ENCODE results near the gene CAPN15.
A peak's percentile ranks its signal among the peaks of the same experiment; 100 is the strongest.

Gene CAPN15

DNA sequence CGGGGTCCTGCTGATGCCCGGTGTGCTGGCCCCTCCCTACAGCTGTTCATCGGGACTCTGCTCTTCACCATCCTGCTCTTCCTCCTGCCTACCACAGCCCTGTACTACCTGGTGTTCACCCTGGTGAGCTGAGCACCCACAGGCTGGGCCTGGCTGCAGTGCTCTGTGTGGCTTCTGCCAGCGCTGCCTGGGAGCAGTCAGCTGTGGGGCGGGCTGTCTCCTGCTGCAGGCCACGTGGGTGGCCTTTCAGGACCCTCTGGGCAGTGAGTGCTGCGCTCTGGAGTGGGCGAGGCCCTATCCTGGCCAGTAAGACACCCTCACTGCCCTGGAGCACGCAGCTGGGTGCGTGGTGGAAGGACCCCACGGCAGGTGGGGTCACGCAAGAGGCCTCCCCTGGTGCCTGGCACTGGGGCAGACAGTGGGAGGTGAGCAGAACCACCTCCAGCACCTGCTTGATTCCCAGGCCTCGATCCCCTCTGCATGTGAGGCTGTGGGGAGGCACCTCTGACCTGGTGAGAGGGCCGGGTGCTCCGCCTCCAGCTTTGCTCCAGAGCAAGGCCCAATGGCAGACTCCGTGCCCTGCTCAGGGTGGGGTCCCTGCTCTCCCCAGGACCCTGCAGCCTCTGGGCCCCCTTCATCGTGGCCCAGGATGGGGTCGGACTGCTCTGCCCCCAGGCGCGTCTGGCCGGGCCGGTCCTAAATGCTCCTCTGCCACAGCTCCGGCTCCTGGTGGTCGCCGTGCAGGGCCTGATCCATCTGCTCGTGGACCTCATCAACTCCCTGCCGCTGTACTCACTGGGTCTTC is 52.8 kb downstream of the CAPN15 start:
- DNase-seq: no peak

DNA sequence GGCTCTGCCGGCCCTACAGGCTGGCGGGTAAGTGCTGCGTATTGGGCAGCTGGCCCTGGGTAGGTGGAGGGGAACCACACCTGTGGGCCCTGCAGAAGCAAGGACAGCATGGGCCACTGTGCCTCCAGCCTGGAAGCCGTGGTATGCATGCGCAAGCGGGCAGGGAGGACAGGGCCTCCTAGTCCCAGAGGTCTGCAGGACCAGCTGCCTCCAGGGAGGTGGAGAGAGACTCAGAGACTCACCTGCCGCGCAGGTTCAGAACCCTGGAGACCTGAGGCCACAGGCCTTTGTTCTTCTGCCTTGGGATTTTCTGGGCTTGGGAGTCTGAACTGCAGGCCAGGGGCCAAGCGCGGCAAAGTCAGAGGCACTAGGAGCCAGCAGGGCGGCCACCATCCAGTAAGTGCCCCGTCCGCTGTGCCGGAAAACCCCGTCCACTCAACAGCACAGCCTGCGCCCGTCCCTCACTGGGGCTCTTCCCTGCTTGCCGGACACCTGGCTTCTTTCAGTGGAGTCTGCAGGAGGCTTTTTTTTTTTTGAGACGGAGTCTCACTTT is 53.5 kb downstream of the CAPN15 start:
- no peak for DNase-seq

DNA sequence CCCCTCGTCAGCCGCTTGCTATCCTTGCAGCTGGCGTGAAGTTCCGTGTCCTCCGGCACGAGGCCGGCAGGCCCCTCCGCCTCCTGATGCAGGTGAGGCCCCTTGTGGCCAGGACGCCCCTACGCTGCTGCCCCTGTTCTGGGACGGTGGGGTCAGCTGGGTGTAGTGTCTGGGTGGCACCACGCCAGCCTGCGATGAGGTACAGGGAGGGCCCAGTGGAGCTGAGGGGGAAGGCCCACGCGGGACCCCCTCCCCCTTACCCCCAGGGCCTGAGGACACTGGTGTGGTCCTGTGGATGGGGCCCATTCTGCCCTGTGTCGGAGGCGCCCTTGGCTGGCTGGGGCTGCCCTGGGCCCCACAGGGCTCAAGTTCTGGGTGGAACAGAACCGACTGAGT is 54.7 kb downstream of the CAPN15 start:
- DNase-seq: no peak

DNA sequence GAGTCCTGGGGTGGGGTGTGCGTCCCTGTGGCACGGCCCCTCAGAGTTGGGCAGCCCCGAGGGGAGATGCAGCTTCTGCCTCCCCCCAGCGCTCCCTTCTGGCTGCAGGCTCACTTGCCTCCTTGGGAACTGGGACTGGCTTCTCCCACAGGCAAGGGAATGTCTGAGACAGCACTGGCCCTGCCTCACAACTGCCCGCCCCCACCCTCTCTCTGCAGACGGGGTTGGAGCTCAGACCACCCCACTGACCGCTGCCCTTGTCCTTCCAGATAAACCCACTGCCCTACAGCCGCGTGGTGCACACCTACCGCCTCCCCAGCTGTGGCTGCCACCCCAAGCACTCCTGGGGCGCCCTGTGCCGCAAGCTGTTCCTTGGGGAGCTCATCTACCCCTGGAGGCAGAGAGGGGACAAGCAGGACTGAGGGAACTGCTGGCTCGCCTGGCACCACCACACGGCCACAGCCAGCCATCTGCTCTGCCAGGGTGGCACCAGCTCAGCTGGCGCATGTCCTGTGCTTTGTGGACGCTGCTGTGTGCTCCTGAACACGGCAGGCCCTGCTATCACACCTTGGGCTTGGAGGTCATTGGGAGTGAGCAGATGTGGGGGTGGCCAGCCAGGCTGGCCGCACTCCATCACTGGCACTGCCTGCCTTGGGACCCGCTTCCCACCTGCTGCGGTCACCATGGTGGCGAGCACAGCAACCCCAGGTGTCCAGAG is 55.3 kb downstream of the CAPN15 start:
- DNase-seq: no peak

DNA sequence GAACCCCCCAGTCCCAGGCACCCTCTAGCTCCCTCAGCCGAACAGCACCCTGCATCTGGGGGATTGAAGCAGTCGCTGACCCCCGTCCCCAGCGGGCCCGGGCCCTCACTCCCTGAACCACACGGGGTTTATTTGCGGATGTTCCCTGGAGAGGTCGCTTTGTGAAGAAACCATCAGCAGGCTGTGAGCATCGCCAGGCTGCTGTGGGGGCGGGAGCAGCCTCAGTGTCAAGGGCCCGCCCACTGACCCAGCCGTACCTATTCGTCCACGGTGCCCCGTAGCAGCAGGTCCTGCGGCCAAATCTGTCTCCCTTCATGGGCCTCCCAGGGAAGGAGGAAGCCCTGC is 55.9 kb downstream of the CAPN15 start:
- no peak for DNase-seq

DNA sequence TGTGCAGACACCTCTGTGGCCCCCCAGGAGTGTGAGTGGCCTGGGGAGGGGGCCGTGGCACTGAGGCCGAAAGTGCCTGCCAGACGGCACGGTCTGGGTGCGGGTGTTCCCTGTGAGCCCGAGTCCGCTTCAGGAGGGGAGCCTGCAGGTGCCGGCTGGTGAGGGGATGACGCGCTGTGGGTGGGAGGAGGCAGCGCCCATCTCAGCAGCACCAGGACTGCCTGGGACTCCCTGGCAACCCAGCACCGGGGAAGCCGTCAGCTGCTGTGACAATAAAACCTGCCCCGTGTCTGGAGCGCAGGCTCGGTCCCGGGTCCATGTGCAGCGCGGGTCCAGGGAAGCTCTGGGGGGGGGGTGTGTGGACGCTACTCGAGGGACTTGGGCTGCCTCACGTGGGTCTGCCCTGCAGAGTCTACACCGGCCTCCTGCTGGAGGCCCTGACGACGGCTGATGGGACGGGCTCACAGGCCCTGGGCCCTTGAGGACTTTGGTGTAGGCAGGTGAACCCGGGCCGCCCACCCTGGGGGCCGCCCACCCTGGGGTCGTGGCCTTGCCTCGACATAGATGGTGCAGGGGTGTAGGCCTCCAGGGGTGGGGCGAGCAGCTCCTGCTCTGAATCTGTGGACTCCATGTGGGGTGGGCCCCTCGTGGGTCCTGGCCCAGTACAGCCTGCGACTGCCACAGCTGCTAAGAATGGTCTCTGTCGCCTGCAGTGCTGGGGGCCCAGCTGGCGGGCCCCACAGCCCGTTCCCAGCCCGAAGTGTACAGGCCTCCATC is 56.5 kb downstream of the CAPN15 start:
- no peak for DNase-seq

DNA sequence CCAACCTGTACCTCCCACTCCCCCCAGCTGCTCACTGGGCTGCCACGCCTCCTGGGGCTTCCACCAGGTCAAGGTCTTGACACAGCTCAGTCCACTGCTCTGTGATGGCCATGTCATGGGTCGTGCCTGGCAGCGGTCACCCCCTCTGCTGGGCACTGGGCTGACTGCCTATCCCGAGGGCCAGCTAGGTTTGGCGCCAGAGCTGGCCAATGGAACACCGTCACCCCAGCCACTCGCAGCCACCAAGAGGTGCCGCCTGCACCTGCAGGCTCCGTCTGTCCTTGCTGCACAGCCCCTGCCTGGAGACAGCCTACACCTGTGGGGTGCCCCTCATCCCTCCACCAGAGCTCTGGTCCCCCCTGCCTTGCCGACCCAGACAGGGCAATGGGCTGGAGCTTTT is 57.8 kb downstream of the CAPN15 start:
- DNase-seq: no peak

DNA sequence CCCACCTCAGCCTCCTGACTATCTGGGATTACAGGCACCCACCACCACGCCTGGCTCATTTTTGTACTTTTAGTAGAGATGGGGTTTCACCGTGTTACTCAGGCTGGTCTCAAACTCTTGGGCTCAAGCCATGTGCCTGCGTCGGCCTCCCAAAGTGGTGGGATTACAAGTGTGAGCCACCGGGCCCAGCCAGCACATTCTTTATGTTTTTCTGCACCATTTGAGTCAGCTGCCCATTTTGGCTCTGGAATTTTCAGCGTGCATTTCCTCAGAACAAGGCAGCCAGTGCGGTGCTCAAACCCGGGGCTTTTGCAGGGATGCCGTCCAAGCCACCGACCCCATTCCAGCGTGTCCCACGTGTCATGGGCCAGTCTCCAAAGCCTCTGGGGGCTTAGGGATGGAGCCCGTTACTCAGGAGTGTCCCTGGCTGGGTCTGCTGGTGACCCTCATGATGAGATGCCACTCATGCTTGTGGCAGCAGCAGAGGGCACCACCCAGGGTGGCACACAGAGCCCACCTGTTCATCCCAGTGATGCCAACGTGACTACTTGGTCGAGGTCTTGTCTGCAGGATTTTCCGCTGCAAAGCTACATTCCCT is 58.6 kb downstream of the CAPN15 start:
- DNase-seq: no peak

DNA sequence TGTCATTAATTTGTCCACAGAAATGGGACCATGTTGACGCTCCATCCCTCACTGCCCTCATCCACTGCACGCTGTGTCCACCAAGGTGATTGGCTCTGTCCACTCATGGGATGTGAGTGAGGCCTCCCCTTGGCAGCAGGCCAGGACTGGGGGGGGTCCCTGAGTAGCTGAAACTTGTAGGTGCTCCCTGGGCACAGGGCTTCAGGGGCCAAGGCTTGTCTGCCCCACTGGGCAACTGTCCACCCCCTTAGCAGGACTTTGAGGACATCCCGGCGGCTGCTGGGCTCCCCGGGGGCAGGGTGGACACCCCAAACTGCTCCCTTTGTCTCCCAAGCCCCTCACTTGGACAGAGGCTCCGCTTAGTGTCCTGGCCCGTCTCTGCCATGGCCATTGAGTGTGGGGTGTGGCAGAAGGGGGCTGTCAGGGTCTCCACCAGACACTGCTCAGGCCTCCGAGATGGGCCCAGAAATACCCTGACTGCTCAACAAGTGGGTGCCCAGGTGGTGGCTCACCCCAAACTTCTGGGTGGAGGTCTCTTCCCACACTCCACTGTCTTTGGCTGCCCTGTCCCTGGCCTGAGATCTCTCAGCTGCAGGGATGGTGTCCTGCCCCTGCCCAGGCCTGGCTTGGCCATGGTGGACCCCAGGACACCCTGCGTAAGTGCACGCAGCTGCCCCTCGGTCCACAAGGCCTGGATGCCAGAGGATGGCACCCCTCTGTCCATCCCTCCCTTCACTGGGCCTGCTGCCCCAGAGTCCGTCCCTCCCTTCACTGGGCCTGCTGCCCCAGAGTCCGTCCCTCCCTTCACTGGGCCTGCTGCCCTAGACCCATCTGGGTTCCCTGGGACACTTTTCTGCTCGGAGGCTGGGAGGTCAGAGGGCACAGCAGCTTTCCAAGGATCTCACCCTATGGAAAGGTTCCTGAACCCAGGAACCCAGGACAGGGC is 59.4 kb downstream of the CAPN15 start:
- DNase-seq: no peak

DNA sequence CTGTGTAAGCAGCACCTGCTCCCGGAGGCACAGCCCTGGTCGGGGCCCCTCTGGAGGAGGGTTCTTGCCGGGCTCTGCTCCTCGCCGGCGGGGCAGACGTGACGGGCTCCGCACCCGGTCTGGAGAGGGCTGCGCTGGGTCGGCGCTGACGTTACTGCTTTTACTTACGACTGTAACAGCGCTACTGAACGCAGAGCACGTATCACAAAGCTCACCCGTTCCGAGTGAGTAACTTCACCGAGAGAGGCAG is 61.1 kb downstream of the CAPN15 start:
- DNase-seq: peak; percentile 69

DNA sequence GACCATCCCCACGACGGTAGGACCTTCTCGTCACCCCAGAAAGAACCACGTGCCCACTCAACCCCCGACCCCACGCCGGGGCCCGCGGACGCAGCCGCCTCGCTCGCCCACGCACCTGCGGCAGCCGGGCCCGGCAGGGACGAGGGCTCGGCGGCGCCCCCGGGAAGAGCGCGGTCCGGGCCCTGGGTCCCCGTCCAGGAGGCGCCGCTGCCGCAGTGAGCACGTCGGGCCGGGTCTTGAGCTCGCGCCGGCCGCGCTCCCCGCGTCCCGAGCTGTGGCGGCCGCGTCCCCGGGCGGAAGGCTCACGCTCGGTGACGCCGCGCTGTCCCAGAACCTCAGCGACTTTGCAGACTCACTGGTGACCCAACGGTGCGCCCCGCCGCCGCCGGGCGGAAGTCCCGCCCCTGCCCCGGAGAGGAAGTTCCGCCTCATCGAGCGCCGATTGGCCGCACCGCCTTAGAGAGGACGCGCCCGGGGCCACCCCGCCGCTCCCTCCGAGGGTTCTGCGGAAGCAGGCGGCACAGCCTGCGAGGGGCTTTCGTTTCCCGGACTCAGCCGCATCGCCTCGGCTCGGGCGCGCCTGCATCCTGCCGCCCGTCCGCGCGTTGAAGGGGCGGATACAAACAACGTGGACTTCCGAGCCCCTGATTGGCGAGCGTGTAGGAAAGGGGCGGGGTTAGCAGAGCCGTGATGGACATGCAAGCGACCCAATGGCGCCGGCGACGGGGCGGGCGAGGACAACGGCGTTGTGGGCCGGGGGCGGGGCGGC is 61.6 kb downstream of the CAPN15 start:
- DNase-seq: peak; percentile 98

DNA sequence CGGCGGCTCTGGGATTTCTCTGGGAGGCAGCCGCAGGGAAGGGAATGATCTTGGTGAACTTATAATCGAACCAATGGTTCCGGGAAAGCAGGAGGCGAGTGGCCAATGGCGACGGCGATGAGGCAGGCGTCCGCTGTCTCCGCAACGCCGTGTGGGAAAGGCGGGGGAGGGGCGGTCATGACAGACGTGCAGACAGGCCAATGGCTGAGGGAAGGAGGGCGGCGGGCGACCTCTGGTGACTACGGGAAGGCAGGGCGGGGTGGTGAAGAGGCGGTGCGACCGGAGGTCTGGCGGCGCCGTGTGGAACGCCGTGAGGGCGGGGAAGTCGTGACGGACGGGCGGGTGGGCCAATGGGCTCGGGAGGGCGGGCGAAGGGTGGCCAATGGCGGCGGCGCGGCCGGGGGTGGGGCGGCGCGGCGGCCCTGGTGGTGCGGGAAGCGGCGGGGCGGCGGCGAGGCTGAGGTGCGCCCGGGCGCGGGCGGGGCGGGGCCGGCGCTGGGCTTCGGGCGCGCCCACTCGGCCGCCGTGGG is 62.2 kb downstream of the CAPN15 start, which contains the start of gene RAB40C:
TSS of gene RAB40C (plus strand) at position 409 of the 530 bp plus-strand sequence. CDS start 226 bp downstream, outside the sequence.
- peak; percentile 99 for DNase-seq

DNA sequence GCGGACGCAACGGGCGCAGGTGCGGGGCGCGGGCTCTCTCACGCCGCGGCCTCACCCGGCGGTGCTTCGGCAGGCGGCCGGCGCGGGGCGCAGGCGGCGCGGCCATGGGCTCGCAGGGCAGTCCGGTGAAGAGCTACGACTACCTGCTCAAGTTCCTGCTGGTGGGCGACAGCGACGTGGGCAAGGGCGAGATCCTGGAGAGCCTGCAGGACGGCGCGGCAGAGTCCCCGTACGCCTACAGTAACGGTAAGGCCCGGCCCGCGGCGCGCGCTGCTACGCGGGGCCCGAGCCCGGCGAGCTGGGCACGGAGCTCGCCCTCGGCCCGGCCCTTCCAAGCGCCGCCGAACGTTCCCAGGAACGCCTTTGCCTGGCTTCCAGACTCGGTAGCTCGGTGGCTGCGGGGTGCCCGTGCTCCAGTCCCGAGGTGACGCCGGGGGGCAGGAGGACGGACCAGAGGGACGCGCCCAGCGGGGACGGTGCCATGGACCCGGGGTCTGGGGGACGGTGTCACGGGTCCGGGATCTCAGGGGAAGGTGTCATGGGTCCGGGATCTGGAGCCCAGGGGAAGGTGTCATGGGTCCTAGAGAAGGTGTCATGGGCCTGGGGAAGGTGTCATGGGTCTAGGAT is 62.8 kb downstream of the CAPN15 start:
- no peak for DNase-seq

DNA sequence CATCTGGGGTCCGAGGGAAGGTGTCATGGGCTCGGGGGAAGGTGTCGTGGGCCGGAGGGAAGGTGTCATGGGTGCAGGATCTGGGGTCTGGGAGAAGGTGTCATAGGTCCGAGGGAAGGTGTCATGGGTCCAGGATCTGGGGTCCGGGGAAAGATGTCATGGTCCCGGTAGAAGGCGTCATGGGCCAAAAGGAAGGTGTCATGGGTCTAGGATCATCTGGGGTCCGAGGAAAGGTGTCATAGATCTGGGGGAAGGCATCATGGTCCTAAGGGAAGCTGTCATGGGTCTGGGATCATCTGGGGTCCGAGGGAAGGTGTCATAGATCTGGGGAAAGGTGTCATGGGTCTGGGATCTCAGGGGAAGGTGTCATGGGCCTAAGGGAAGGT is 63.3 kb downstream of the CAPN15 start:
- no peak for DNase-seq

DNA sequence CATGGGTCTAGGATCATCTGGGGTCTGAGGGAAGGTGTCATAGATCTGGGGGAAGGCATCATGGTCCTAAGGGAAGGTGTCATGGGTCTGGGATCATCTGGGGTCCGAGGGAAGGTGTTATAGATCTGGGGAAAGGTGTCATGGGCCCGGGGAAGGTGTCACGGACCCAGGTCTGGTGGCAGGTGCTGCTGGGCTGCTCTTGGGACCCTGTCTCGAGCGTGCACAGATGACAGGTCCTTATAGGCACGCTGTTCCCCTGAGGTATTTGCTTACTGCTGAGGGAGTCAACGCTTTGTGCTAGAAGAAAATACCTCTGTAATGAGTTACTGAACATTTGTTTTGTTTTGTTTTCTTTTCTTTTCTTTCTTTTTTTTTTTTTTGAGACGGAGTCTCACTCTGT is 63.7 kb downstream of the CAPN15 start:
- DNase-seq: no peak

DNA sequence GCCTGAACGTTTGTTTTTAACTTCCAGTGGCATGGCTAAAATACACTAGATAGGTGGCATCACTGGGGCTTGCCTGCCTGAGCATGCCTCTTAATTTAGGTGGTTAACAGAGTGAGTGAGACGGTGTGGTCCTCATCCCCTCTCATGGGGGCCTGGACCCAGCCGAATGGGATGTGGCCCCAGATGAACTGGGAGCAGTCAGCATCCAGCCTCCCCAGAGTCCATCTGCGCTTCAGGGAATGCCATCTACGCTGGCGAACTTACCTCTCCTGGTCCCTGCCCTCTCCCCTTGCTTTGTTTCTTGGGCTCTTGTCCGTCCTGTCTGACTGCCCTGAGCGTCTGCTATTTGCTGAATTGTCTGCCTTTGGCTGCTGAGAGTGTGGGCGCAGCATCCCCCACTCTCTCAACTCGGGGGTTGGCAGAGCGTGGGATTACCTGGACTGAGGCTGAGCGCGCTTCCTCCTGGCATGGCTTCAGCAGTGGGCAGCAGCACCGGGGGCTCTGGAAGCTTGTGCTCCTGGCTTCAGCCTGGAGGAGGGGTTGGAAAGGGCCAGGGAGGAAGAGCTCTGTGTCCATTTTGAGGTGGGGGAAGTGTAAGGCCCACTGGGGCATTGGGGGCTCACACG is 64.5 kb downstream of the CAPN15 start:
- DNase-seq: no peak

DNA sequence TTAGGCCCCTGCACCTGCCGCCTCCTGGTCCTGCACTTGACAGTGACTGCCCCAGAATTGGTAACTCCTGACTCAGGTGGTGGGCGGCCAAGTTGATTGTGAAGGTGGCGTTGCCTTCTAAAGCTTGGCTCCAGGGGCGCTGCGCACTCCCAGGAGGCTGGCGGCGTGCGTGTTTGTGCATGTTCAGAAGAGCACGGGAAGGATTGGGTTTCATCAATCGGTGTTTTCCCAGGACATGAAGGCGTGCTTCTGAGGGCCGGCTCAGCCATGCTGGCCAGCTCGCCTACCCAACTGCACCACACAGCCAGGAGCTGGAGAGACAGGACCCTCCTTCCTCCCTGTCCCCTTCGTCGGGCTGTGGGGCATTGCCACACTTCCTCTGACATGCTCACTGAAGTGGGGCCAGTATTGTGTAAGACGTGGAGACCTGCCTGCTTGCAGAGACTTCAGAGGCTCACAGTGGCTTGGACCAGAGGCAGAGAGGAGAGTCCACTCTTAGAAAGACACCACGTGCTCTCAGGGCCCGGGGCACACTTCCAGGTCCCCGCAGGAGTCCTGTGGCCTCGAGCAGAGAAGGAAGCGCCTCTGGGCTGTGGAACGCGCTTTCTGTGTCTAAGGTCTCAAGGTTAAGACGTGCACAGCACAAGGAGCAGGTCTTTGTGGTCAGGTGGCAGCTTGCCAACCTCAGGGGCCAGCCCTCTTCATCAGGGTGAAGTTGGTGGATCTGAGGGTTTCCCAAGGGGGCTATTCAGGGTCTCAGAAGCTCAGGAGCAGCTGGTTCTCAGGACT is 65.2 kb downstream of the CAPN15 start:
- no peak for DNase-seq

DNA sequence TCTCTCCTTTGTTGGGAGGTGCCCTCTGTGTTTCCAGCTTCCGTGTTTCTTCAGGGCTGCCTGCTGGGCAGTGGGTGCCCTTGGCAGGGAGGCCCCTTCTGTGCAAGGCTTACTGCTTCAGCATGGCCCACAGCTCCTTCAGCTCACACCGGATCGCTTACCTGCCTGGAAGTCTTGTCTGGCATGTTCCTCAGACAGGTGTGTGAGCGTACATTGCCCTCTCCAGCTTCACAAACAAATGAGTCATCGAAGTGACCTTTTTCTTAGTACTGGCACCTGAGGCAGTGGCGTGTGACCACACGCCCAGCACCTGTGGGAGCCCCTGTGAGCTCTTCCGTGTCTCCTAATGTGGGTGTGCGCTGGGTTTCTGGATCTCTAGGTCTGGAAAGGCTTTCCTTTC is 65.9 kb downstream of the CAPN15 start:
- no peak for DNase-seq

DNA sequence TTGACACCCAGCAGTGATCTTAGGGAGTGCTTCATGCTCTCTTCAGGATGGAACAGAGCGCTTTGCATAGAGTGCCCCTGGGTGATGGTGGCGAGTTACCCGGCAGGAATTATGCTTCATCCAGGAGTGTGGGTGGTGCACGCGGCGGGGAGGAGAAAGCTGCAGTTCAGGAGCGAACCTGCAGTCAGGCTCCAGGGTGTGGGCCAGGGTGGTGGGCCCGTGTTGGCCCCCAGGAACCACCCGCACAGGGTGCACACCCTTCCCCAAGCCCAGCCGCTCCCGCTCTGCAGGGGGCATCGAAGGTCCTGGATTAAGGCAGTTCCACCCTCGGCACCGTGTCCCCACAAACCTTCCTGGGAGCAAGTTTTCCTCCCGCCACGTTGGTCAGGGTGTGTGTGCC is 66.3 kb downstream of the CAPN15 start:
- DNase-seq: no peak
